GM12878 (cell line): Measurements from ENCODE around the gene PTPRF. TPM values are rescaled to one million over a fixed set of nuclear protein-coding genes. Genes with fewer than 3 reads are reported as not detected.

ENCODE experiments used
- ATAC-seq: fragments of 200-7000 bp; cut with Tn5 transposase; 3 replicates; pipeline ENCODE4 v1.9.1; 2020; ENCODE audit warnings: mild to moderate bottlenecking, moderate library complexity
- BruUV-seq: library from RNA; stranded (reverse); fragments of 400-500 nt; replicated peaks from 2 replicates; lab custom pipeline; 2021; lab: Mats Ljungman, UMichigan
- CTCF ChIA-PET: fragments of 300-600 bp; sonication (Branson Sonifier 250); formaldehyde crosslinking; extraction: SDS; loops from one replicate; lab custom pipeline; 2021; ENCODE audit warnings: inconsistent platforms; lab: Yijun Ruan, JAX
- POLR2A ChIA-PET: fragments of 350-600 bp; formaldehyde crosslinking; extraction: SDS; loops from one replicate; lab custom pipeline; 2021; ENCODE audit warnings: inconsistent platforms; lab: Charles Lee
- RAD21 ChIA-PET: fragments of 300-600 bp; sonication (Branson Sonifier 250); formaldehyde crosslinking; loops from one replicate; lab custom pipeline; 2023; ENCODE audit warnings: antibody characterized with exemption; ENCODE audit not compliant: unreplicated experiment; lab: Charles Lee
- SMC1A ChIA-PET: fragments of 300-600 bp; sonication (Branson Sonifier 250); formaldehyde crosslinking; loops from one replicate; lab custom pipeline; 2023; ENCODE audit not compliant: unreplicated experiment, uncharacterized antibody; lab: Charles Lee
- DNase-seq: peaks from one replicate; pipeline ENCODE4 v3.0.0-alpha.2; 2011; ENCODE audit warnings: low read depth, low spot score
- FAIRE-seq: peaks from 3 replicates; lab custom pipeline; 2011; peaks lifted over from hg19 to GRCh38; lab: Jason Lieb, UNC
- H2AFZ ChIP-seq: 2 replicates; pipeline ENCODE4 v1.6.0; 2011; ENCODE audit warnings: low read depth, low read length, control low read depth; ENCODE audit not compliant: control insufficient read depth
- H3K27ac ChIP-seq: 2 replicates; pipeline ENCODE4 v1.5.1; 2011; ENCODE audit warnings: control low read depth; ENCODE audit not compliant: control insufficient read depth, insufficient read depth
- H3K27me3 ChIP-seq, 2 experiments: replicated peaks in 1 of 2; 2 replicates each; pipeline versions ENCODE4 v1.6.0 to v1.6.1; 2011; ENCODE audit warnings: low read length in 1 of 2; ENCODE audit not compliant: control insufficient read depth in 2 of 2, insufficient read depth in 2 of 2
- H3K36me3 ChIP-seq, 2 experiments: 2 replicates each; pipeline ENCODE4 v1.5.1; 2011; ENCODE audit warnings: low read length in 1 of 2; ENCODE audit not compliant: control insufficient read depth in 2 of 2, insufficient read depth in 2 of 2
- H3K4me1 ChIP-seq: 2 replicates; pipeline ENCODE4 v1.6.1; 2011; ENCODE audit warnings: mild to moderate bottlenecking, low read length, moderate library complexity, mixed read lengths; ENCODE audit not compliant: control insufficient read depth, insufficient read depth
- H3K4me2 ChIP-seq: 2 replicates; pipeline ENCODE4 v1.6.0; 2011; ENCODE audit warnings: control low read depth; ENCODE audit not compliant: control insufficient read depth, insufficient read depth
- H3K4me3 ChIP-seq: fragments of 200-600 bp; sonication (generic); 2 replicates; pipeline ENCODE4 v1.5.1; 2016
- H3K79me2 ChIP-seq: 2 replicates; pipeline ENCODE4 v1.6.0; 2011; ENCODE audit warnings: low read length; ENCODE audit not compliant: control insufficient read depth, insufficient read depth
- H3K9ac ChIP-seq: 2 replicates; pipeline ENCODE4 v1.8.0; 2011; ENCODE audit warnings: low read length, control low read depth, mixed read lengths; ENCODE audit not compliant: control insufficient read depth, insufficient read depth
- H3K9me3 ChIP-seq: replicated peaks from 3 replicates; pipeline ENCODE4 v1.5.1; 2011; ENCODE audit warnings: mild to moderate bottlenecking, low read length; ENCODE audit not compliant: control insufficient read depth, insufficient read depth
- H4K20me1 ChIP-seq: 2 replicates; pipeline ENCODE4 v1.6.0; 2011; ENCODE audit not compliant: control insufficient read depth, insufficient read depth
- CBFB ChIP-seq: IDR thresholded peaks from 2 replicates; pipeline ENCODE4 v1.6.1; 2016; ENCODE audit warnings: antibody characterized with exemption, low read depth
- ETV6 ChIP-seq, 2 experiments: fragments of 450-650 bp in 1 of 2; IDR thresholded peaks in 1 of 2; conservative IDR thresholded peaks in 1 of 2; 2 replicates each; pipeline ENCODE4 v1.6.1; 2014; ENCODE audit warnings: antibody characterized with exemption in 1 of 2, borderline replicate concordance in 1 of 2, low read depth in 1 of 2, mild to moderate bottlenecking in 1 of 2, moderate library complexity in 1 of 2
- WGBS: methylation state at CpG from one replicate; pipeline ENCODE4 v1.1.6; 2016; ENCODE audit warnings: low lambda C conversion rate; ENCODE audit not compliant: insufficient replicate concordance, insufficient coverage; ENCODE audit errors: missing lambda C conversion rate; 5-methylcytosine and 5-hydroxymethylcytosine counted together
- in situ Hi-C: fragments of 300-500 bp; cut with MboI; formaldehyde crosslinking; loops from 9 replicates; pipeline ENCODE4 v1.14.3; 2018; ENCODE audit warnings: mixed read lengths
- intact Hi-C: fragments of 100-400 bp; cut with micrococcal nuclease; formaldehyde crosslinking; loops from one replicate; pipeline ENCODE4 v1.14.2; 2022; ENCODE audit not compliant: unreplicated experiment
- polyA plus RNA-seq, 11 experiments: library from polyadenylated mRNA; depleted of rRNA in 4 of 11; unstranded in 6 of 11; stranded (reverse) in 5 of 11; fragments of >200 nt; fragmentation: Nextera tagmentation in 4 of 11; fragmentation: Illumina TruSeq in 1 of 11; extraction: Ambion mirVana in 4 of 11; extraction: Trizol in 1 of 11; gene quantifications; 1 replicate in 1 of 11; 2 replicates in 10 of 11; pipeline versions ENCODE4 v1.2.1 to v1.2.3, GENCODE V29; 2011 to 2016; ENCODE audit warnings: inconsistent platforms in 2 of 11, missing spikeins in 2 of 11, low read depth in 1 of 11
- total RNA-seq, 4 experiments: library from RNA; depleted of rRNA in 3 of 4; stranded (reverse); fragments of >200 nt in 3 of 4; fragmentation: Illumina TruSeq in 1 of 4; extraction: Trizol in 1 of 4; gene quantifications; 2 replicates each; pipeline versions ENCODE4 v1.2.1 to v1.2.3, GENCODE V29; 2013 to 2021
- TF ChIP-seq, protein P1 (sequence below): fragments of 450-650 bp; IDR thresholded peaks from 2 replicates; pipeline ENCODE4 v1.6.1; 2018; ENCODE audit warnings: borderline replicate concordance, mild to moderate bottlenecking; ENCODE audit not compliant: partially characterized antibody

Gene PTPRF
- total and polyA plus RNA-seq, 10 of the 15 experiments (the other 5 are each of a cell fraction or from before 2014, with no cell fraction given) = 0.04 to 2.6 (median 0.32) TPM

- DNase-seq (no peak), FAIRE-seq (no peak), ATAC-seq (no peak)
- SMC1A ChIA-PET = interaction anchor here (0.6 kb wide), 1 partner anchor 9 kb away, joined by 3 read pairs; no protein-coding TSS in a partner anchor
- no peak overlapping the region for H3K9ac ChIP-seq
- H3K4me1 ChIP-seq = peaks cover 9% of the 10 kb centered on the region
- no peaks in the 10 kb centered on the region for H3K27me3 ChIP-seq
- no peak overlapping the region for H3K4me3 ChIP-seq
- no peaks in the 10 kb centered on the region for H3K36me3 ChIP-seq
- TF ChIP-seq, protein P1, sequence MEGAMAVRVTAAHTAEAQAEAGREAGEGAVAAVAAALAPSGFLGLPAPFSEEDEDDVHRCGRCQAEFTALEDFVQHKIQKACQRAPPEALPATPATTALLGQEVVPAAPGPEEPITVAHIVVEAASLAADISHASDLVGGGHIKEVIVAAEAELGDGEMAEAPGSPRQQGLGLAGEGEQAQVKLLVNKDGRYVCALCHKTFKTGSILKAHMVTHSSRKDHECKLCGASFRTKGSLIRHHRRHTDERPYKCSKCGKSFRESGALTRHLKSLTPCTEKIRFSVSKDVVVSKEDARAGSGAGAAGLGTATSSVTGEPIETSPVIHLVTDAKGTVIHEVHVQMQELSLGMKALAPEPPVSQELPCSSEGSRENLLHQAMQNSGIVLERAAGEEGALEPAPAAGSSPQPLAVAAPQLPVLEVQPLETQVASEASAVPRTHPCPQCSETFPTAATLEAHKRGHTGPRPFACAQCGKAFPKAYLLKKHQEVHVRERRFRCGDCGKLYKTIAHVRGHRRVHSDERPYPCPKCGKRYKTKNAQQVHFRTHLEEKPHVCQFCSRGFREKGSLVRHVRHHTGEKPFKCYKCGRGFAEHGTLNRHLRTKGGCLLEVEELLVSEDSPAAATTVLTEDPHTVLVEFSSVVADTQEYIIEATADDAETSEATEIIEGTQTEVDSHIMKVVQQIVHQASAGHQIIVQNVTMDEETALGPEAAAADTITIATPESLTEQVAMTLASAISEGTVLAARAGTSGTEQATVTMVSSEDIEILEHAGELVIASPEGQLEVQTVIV = no peak
- TF ChIP-seq ETV6 (conservative IDR thresholded peaks at IDR 0.05 in 1 of 2, IDR thresholded peaks at IDR 0.05 in 1 of 2; ENCODE audit: borderline replicate concordance in 1 of 2, low read depth in 1 of 2) (no peak), CBFB (no peak)
- POLR2A ChIA-PET = interaction anchor here (0.6 to 1.6 kb wide), 2 partner anchors 13 to 174 kb away, joined by 3 to 4 read pairs; no protein-coding TSS in a partner anchor
- in situ Hi-C loops (no loop called here), intact Hi-C loops (no loop called here)
- H4K20me1 ChIP-seq = no peaks in the 10 kb centered on the region
- 62% methylated on average over 9 of the region's 9 CpGs for WGBS
- H3K79me2 ChIP-seq = no peaks in the 10 kb centered on the region
- H2AFZ ChIP-seq = no peak overlapping the region
- H3K4me2 ChIP-seq = no peak overlapping the region
- H3K27ac ChIP-seq = no peak overlapping the region
- no TSS peak for BruUV-seq
- RAD21 ChIA-PET = interaction anchor here (1.3 to 1.6 kb wide), 4 partner anchors 10 to 70 kb away, joined by 3 to 4 read pairs (median 4); partner anchors contain the start of genes KDM4A and PTPRF
- H3K9me3 ChIP-seq = no peaks in the 10 kb centered on the region
- CTCF ChIA-PET = interaction anchor here (1.2 to 2.2 kb wide), 4 partner anchors 9 to 355 kb away, joined by 3 to 7 read pairs (median 4); no protein-coding TSS in a partner anchor
Measured at GRCh38 chr1:43580039-43580438, 49.4 kb downstream of the PTPRF start.
